ENCODE data around the gene MED13L. TPM values are rescaled to one million over a fixed set of nuclear protein-coding genes. Genes with fewer than 3 reads are reported as not detected.

Gene MED13L
- total RNA-seq, 2 experiments from 2014 or later = 39.5 to 41.8 TPM

GRCh38 chr12:116055895-116056607 is 221.4 kb downstream of the MED13L start:
- no peak for TF ChIP-seq CTCF (IDR thresholded peaks at IDR 0.05)
- Mint-ChIP-seq H3K4me1 (ENCODE audit: low read depth) (peaks cover 62% of the 10 kb centered on the region), H3K36me3 (ENCODE audit: low read depth) (peaks cover 4% of the 10 kb centered on the region), H3K9me3 (no peaks in the 10 kb centered on the region), H3K4me3 (no peak overlapping the region), H3K27ac (no peak overlapping the region), H3K27me3 (no peaks in the 10 kb centered on the region)
- ATAC-seq = no peak
- DNase-seq = peak; percentile 22
- ChIA-PET CTCF (interaction anchor here (0.7 to 1.5 kb wide), 4 partner anchors 12 to 180 kb away, joined by 3 to 4 read pairs (median 4); no protein-coding TSS in a partner anchor), POLR2A (no interaction called here)
- intact Hi-C loops (cut with micrococcal nuclease) = no loop called here

GRCh38 chr12:116054280-116054679 is 223.2 kb downstream of the MED13L start:
- Mint-ChIP-seq H3K27me3 (no peaks in the 10 kb centered on the region), H3K36me3 (ENCODE audit: low read depth) (peaks cover 4% of the 10 kb centered on the region), H3K27ac (no peak overlapping the region), H3K9me3 (no peaks in the 10 kb centered on the region), H3K4me1 (ENCODE audit: low read depth) (peaks cover 63% of the 10 kb centered on the region), H3K4me3 (no peak overlapping the region)
- TF ChIP-seq CTCF (IDR thresholded peaks at IDR 0.05) = no peak
- intact Hi-C loops (cut with micrococcal nuclease) = no loop called here
- POLR2A ChIA-PET = interaction anchor here (1.4 kb wide), 1 partner anchor 79 kb away, joined by 3 read pairs; no protein-coding TSS in a partner anchor
- no peak for ATAC-seq
- no peak for DNase-seq
- CTCF ChIA-PET = interaction anchor here (1.0 to 1.7 kb wide), 2 partner anchors 8 to 14 kb away, joined by 3 to 6 read pairs; no protein-coding TSS in a partner anchor

- POLR2A ChIA-PET = interaction anchor here (1.4 kb wide), 1 partner anchor 80 kb away, joined by 3 read pairs; no protein-coding TSS in a partner anchor
- Mint-ChIP-seq H3K36me3 (ENCODE audit: low read depth) (peaks cover 4% of the 10 kb centered on the region), H3K4me3 (no peak overlapping the region), H3K27me3 (no peaks in the 10 kb centered on the region), H3K27ac (no peak overlapping the region), H3K4me1 (ENCODE audit: low read depth) (peaks cover 68% of the 10 kb centered on the region), H3K9me3 (no peaks in the 10 kb centered on the region)
- ATAC-seq (peak; percentile 73), DNase-seq (no peak)
- CTCF ChIA-PET = interaction anchor here (1.0 to 1.7 kb wide), 3 partner anchors 9 to 15 kb away, joined by 3 to 6 read pairs (median 4); no protein-coding TSS in a partner anchor
- TF ChIP-seq CTCF (IDR thresholded peaks at IDR 0.05) = no peak
- intact Hi-C loops (cut with micrococcal nuclease) = no loop called here
Observed at GRCh38 chr12:116053479-116054200, 223.9 kb downstream of the MED13L start.

- Mint-ChIP-seq H3K4me3 (no peak overlapping the region), H3K27me3 (no peaks in the 10 kb centered on the region), H3K27ac (no peak overlapping the region), H3K36me3 (ENCODE audit: low read depth) (no peaks in the 10 kb centered on the region), H3K4me1 (ENCODE audit: low read depth) (peaks cover 54% of the 10 kb centered on the region), H3K9me3 (no peaks in the 10 kb centered on the region)
- DNase-seq (no peak), ATAC-seq (no peak)
- POLR2A ChIA-PET = no interaction called here
- no peak for TF ChIP-seq CTCF (IDR thresholded peaks at IDR 0.05)
- CTCF ChIA-PET = no interaction called here
- intact Hi-C loops (cut with micrococcal nuclease) = no loop called here
Observed at GRCh38 chr12:116050275-116050674, 227.2 kb downstream of the MED13L start.

GRCh38 chr12:116048879-116049278 is 228.6 kb downstream of the MED13L start:
- intact Hi-C loops (cut with micrococcal nuclease) = no loop called here
- no peak for TF ChIP-seq CTCF (IDR thresholded peaks at IDR 0.05)
- Mint-ChIP-seq H3K4me3 (no peak overlapping the region), H3K4me1 (ENCODE audit: low read depth) (peaks cover 52% of the 10 kb centered on the region), H3K27me3 (no peaks in the 10 kb centered on the region), H3K9me3 (no peaks in the 10 kb centered on the region), H3K27ac (no peak overlapping the region), H3K36me3 (ENCODE audit: low read depth) (peaks cover 2% of the 10 kb centered on the region)
- CTCF ChIA-PET = no interaction called here
- POLR2A ChIA-PET = no interaction called here
- DNase-seq (no peak), ATAC-seq (no peak)

Data from activated CD8-positive, alpha-beta T cell treated with anti-CD3 and anti-CD28 coated beads for 36 hours (primary cell).